Prostate gland (tissue), 2 donors: ENCODE measurements around the gene ECHS1.

ENCODE experiments used
- CTCF ChIP-seq, 4 experiments: fragments of 200-600 bp in 2 of 4; fragments of 450-650 bp in 2 of 4; sonication (generic) in 2 of 4; IDR thresholded peaks; 1 replicate in 3 of 4; 2 replicates in 1 of 4; pipeline ENCODE4 v1.5.1; 2016 to 2019; ENCODE audit warnings: antibody characterized with exemption in 4 of 4, mild to moderate bottlenecking in 2 of 4, moderate library complexity in 2 of 4
- POLR2AphosphoS5 ChIP-seq: sonication (generic); formaldehyde crosslinking; IDR thresholded peaks from one replicate; pipeline ENCODE4 v1.6.1; 2017; ENCODE audit warnings: antibody characterized with exemption

- TF ChIP-seq CTCF (IDR thresholded peaks at IDR 0.05) (no peak), POLR2AphosphoS5 (no peak)
Measured at GRCh38 chr10:133355991-133356390, 17.2 kb downstream of the ECHS1 start.
